ENCODE data around the gene PTK6.

Gene PTK6

DNA sequence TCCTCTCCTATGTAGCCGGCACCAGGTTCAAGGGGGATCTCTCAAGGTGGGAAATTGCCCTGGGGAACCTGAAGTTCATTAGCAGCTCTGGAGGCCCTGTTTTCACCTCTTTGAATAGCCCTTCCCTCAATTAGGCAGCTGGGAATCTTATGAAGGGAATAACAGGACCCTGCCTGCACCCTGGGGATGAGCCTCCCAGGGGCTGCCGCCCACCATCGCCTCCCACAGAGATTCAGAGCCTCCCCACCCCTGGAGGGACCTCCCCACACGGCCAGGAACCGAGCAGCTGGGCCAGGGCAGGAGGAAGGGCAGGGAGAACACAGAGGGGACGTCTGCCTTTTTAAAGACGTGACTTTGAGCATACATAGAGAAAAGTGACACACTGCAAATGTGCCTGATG is 33.7 kb downstream of the PTK6 start:
- DNase-seq: no peak

DNA sequence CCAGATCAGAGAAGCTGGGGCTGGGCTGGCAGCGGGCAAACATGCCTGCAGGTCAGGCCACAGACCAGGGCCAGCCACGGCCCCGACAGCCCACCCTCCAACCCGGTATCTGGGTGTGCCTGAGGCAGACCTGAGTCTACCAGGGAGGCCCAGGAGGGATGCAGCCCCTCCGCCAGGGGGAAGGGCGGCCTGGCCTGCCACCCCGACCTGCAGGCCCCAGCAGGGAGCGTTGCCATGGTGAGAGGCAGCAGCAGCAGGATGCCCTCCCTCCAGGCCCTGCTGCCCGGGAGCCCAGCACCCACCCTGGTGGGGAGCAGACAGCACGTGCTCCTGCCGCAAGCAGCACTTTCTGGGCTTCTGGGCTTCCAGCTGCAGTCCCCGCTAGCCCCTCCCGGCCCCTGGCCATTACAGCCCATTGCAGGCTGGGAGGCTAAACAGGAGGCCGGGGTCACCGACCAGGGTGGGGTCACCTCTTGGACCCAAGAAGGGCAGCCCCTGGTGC is 34.5 kb downstream of the PTK6 start:
- DNase-seq: peak; percentile 78 to 91

DNA sequence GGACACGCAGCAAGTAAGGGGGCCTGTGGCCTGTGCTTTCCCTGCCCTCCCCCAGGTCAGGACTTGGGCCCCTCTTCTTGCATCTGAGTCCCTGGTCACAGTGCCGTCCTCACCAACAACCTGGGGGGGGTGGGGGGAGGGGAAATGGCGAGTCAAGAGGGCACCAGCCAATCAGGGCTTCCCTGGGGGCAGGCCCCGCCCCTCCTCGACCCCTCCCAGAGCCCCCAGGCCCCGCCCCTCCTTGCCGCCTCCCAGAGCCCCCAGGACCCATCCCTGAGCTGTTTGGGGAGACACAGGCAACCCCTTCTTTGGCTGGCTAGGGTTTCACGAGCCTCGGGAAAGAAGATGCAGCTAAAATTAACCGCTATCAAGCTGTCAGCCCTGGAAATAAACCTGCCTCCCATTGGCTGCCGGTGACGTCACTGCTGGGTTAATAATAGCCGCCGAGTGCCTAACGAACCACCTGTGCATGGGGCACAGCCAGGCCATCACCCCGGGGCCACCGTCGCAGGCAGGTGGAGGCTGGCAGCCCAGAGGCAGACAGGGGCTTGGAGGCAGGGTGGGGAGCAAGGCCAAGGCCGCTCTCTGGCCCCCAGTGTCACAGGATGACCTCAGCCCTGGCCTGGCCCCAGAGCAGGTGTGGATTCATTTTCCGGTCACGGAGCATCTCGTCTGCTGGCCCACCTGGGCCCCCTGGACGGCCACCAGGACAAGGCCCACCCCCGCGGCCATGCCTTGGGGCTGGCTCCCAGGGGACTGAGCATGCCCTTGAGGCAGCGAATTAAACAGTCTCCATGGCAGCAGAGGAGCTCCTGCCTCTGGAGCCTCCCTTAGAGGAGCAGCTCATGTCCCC is 35.1 kb downstream of the PTK6 start:
- DNase-seq: peak; percentile 85 to 87

DNA sequence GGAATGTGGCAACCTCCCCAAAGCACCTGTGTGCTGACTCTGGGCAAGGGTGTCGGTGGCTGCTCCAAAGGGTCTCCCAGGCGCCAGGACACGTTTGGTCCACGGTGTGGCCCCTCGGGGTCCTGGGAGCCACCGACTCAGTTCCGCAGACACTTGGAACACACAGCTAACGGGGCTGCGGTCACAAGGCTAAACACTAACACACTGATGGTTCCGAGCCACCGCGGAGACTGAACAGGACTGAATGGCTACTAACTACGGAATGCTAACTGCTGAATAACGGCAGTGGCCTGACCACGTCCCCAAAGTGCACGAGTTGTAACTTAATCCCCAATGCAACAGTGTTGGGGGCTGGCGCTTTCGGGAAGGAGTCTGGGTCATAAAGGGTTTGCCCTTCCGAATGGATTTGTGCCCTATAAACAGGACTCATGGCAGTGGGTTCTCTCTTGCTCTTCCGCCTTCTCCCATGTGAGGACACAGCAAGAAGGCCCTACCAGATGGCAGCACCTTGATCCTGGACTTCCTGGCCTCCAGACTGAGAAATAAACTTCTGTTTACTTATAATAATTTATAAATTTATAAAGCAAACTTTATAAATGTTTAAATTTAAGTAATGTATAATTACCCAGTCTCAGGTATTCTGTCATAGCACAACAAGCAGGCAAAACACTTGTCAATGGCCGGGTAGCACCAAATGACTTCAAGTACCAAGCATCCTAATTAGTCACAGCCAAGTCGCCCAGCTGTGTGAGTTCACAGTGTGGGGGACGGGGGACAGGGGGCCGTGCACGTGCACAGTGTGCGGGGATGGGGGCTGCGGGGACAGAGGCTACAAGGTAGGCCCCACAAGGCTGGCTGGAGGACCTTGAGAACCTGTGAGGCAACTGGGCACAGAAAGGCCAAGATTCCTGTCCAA is 36.0 kb downstream of the PTK6 start:
- peak in 1 of 2 experiments; percentile 66 for DNase-seq

DNA sequence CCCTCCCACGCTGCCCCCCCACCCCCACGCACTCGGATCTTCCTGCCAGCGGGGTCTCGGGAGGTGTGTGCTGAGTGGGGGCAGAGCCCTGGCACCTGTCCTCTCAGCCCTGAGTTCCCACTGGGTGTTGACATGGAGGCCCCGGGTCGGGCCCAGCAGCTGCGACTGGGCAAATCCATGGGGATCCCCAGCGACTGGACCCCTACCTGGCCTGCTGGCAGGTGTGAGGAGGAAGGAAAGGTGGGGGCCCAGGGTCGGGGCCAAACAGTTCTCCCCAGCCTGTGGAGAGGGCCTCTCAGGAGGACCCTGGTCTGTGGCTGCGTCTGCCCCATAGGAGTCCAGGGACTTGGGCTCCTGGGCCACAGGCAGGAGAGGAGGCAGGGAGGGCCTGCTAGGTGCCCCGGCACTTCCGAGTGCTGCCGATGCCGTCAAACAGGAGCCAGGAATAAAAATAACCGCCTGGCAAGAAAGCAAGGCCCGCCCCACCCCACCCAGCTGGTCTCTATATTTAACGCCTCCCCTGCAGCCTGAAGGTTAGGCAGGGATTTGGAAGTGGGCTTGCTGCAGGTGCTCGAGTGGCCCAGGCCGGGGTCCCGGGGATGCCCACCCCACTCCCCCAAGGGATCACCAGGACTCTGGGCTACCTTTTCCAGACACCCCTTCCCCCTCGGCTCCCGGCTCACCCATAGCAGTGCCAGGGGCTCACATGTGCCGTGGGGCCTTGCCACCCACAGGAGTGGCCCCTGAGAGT is 36.9 kb downstream of the PTK6 start:
- no peak for DNase-seq

GRCh38 chr20:63499338-63499969 is 37.7 kb downstream of the PTK6 start:
- peak in 1 of 2 experiments; percentile 55 for DNase-seq

DNA sequence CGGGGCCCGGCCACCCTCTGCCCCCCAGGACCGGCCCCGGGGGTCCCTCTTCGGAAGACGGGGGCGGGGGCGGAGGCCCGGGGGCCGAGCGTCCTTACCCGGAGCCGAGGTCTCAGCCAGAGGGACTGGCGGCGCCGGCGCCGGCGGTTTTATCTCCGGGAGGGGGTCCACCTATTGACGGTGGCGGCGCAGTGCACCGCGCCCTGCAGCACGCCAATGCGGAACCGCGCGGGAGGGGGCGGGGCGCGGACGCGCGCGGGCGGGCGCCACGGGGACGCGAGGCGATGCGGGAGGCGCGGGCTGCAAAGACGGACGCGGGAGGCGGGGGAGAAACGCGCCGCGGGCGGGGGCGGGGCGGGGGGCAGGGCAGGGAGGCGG is 38.2 kb downstream of the PTK6 start, which contains the start of gene EEF1A2:
EEF1A2 (minus strand) TSS at position 124 of the 378 bp plus-strand sequence. CDS start 1,320 bp downstream, outside the sequence.
- peak in 1 of 2 experiments; percentile 66 for DNase-seq

DNA sequence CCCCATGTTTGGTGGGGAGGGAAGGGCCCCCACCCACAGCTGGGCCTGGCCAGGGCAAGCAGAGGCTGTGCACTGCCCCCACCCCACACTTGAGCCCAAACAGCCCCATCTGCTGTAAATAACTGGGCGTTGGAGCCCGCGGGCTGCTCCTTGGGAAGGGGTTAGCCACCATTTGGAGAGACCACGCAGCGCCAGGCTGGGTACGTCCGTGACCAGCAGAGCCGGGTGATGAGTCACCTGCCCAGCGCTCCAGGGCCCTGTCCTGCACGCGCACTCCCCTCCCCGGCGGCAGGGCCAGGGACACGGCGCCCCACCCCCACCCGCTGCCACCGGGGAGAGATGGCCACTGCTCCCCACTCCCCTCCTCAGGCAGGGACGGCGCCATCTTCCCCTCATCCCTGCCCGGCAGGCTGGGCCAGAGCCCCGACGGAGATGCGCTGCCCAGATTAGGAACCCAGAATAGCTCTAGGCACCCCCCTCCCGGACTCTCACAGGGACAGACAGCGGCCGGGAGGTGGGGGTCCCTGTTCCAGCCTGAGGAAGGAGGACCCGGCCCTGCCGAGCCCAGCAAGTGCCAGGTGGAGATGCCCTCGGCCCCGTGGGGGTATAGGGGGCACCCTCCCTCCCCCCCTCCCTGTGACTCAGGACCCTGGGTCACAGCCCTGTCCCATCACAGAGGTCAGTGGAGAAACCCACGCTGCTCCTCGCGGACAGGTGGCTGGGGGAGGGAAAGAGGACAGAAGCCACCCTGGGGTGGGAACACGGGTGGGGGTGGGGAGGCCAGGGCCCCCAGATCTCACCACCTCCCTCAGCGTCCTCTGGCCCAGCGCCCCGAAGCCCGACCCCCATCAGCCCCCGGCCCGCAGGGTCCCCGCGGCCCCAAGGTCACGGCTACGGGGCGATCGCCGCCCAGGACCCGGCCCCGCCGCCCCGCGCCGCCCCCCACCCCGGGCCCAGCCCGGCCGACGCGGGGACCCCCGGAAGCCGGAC is 38.9 kb downstream of the PTK6 start:
- DNase-seq: peak in 1 of 2 experiments; percentile 46

DNA sequence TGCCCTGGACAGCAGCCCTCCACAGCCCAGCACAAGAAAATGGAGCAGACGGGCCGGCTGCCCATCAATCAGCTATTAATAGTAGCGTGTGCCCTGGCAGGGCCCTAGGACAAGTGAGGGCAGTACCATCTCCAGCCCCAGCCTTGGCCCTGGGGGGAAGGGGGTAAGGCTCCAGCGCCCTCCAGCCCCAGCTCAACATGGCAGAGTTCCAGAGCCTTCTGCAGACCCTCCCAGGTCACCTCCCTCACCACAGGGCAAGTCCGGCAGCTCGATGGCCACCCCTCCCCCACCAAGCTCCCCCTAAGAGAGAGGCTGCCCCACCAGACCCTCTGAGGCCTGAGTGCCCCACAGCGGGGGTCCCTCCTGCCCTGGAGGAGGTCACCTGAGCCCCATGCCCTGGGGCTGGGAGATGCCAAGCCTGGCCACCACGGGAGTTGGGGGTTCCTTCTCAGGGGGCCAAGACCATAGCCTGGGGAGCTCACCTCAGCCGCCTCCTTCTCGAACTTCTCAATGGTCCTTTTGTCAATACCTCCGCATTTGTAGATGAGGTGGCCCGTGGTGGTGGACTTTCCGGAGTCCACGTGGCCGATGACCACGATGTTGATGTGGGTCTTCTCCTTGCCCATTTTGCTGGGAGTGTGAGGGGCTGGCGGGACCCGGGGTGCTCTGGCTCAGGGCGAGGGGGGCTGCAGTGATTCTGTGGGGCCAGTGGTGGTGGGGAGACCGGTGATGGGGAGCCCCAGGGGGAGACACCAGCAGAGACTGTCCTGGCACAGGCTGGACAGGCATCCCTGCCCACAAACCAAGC is 39.8 kb downstream of the PTK6 start:
- no peak for DNase-seq

DNA sequence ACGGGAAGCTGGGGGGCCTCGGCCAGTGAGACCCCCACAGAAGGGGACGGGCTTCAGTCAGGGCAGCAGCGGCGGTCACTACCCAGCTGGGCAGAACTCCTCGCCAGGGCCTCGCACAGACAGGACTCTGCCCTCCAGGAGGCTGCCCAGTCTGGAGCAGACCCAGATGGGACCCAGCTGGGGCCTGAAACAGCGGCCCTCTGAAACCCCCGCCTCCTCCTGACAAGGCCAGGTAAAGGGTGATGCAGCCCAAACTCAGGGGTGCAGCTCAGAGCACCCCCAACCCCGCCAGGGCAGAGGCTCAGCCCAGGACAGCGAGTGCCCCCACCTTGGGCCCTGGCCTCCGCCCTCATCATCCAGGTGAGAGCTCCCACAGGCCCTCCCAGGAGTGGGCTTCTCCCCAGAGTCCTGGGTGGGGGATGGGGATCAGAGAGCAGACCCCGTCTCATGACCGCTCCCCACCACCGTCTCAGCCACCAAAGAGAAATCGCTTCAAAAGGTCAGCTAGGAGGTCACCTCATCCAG is 40.5 kb downstream of the PTK6 start:
- DNase-seq: no peak

DNA sequence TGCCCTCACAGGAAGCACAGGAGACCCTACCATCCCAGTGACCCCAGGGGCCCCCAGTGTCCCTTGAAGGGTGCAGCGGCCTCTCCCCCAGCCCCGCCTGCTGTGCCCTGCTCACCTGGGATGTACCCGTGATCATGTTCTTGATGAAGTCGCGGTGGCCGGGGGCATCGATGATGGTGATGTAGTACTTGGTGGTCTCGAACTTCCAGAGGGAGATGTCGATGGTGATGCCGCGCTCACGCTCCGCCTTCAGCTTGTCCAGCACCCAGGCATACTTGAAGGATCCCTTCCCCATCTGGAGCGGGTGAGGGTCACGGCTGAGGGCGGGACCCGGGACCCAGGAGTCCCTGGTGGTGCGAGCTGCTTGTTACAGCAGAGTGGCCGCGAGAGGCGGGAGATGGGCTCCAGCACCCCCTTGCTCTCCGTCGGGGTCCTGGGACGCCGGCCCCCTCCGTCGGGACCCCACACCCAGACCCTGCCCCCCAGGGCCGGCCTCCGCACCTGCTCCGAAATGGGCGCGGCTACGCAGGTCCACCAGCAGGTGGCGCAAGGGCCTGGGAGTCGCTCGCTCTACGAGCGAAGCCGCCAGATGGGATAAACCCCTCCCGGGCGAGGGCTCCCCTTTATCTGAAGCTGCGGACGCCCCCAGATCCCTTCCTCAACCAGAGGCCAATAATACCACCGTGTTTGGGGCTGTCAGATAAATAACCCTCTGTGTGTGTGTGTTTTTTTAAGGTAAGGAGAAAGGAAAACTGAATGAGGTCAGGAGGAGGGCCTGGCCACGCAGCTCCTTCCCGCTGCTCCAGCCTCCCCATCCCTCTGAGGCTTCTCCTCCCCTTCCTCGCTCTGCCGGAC is 41.2 kb downstream of the PTK6 start:
- peak in 1 of 2 experiments; percentile 54 for DNase-seq

- no peak for DNase-seq
Measured at GRCh38 chr20:63495167-63495720, 41.9 kb downstream of the PTK6 start.

GRCh38 chr20:63494420-63495166 is 42.6 kb downstream of the PTK6 start:
- DNase-seq: no peak

DNA sequence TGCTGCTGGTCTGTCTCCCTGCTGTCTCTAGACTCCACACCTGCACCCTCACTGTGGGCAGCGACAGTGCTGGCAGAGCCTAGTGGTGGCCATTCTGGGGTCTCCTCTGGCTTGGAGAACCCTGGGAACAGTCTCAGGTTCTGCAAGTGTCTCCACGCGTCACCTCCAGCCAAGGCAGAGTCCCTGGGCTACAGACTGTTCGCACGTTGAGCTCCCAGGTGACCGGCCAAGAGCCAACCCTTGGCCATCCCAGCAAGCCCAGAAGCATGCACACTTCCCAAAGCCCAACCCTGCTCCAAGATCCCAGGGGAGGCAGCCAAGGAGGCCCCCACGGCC is 43.1 kb downstream of the PTK6 start:
- DNase-seq: no peak

GRCh38 chr20:63493563-63494020 is 43.6 kb downstream of the PTK6 start:
- no peak for DNase-seq

DNA sequence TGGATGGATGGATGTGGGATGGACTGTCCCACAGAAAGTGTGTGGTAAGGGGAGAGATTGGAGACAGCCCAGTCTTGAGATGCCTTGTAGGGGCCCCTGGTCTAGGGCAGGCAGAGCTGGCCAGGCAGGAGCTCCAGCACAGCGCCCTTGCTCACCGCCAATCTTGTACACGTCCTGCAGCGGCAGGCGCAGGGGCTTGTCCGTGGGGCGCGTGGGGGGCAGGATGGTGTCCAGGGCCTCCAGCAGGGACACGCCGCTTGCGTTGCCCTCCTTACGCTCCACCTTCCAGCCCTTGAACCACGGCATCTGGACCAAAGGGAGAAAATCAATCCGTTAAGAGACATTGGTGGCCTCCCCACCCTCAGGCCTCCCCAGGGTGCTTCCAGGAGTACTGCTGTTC is 44.2 kb downstream of the PTK6 start:
- no peak for DNase-seq

DNA sequence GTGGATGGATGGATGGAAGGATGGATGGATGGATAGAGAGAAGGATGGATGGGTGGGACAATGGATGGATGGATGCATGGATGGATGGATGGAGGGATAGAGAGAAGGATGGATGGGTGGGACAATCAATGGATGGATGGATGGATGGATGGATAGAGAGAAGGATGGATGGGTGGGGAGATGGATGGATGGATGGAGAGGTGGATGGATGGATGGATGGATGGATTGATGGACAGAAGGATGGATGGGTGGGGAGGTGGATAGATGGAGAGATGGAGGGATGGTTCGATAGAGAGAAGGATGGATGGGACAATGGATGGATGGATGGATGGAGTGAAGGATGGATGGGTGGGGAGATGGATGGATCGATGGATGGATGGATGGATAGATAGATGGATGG is 44.7 kb downstream of the PTK6 start:
- DNase-seq: no peak
